ENCODE results near the gene KRT32.
"Not testable (repeated sequence)": the region's sequence is repeated elsewhere in the genome, so short reads cannot be mapped to it uniquely, and the experiment has no call there.

KRT32 gene

GRCh38 chr17:41428591-41429291 lies 38.4 kb downstream of the KRT32 start:
- no peak for TF ChIP-seq CTCF (IDR thresholded peaks at IDR 0.05; ENCODE audit: low read depth, low read length)
- no peak overlapping the region for H3K4me3 ChIP-seq (ENCODE audit: low read depth, low read length)
- in situ Hi-C loops (cut with HindIII; ENCODE audit: low sequenced_read_pairs), result no loop called here
- peak; percentile 40 for DNase-seq (ENCODE audit: low read depth, low spot score)

- in situ Hi-C loops (cut with HindIII; ENCODE audit: low sequenced_read_pairs), result no loop called here
- TF ChIP-seq CTCF (IDR thresholded peaks at IDR 0.05; ENCODE audit: low read depth, low read length), result no peak
Measured at GRCh38 chr17:41424111-41424635, 43.0 kb downstream of the KRT32 start, which contains the start of gene KRT37. Gene KRT37, minus strand, starts transcription at chr17:41424585. Its CDS starts 62 bp downstream, at chr17:41424523.

GRCh38 chr17:41422586-41422985 lies 44.6 kb downstream of the KRT32 start:
- in situ Hi-C loops (cut with HindIII; ENCODE audit: low sequenced_read_pairs); H3K4me3 ChIP-seq (ENCODE audit: low read depth, low read length); DNase-seq (ENCODE audit: low read depth, low spot score): not testable (repeated sequence)

More at GRCh38 chr17:41424111-41424635, 43.0 kb downstream of the KRT32 start, which contains the start of gene KRT37:
- no peak for DNase-seq (ENCODE audit: low read depth, low spot score)
- no peak within 1 kb of the TSS for H3K4me3 ChIP-seq (ENCODE audit: low read depth, low read length)

GRCh38 chr17:41421617-41422016 lies 45.6 kb downstream of the KRT32 start:
- no peak for TF ChIP-seq CTCF (IDR thresholded peaks at IDR 0.05; ENCODE audit: low read depth, low read length)
- DNase-seq (ENCODE audit: low read depth, low spot score), result no peak
- no peak overlapping the region for H3K4me3 ChIP-seq (ENCODE audit: low read depth, low read length)
- in situ Hi-C loops (cut with HindIII; ENCODE audit: low sequenced_read_pairs), result no loop called here

GRCh38 chr17:41421116-41421515 lies 46.1 kb downstream of the KRT32 start:
- no peak for TF ChIP-seq CTCF (IDR thresholded peaks at IDR 0.05; ENCODE audit: low read depth, low read length)
- in situ Hi-C loops (cut with HindIII; ENCODE audit: low sequenced_read_pairs), result no loop called here
- DNase-seq (ENCODE audit: low read depth, low spot score), result no peak
- H3K4me3 ChIP-seq (ENCODE audit: low read depth, low read length), result no peak overlapping the region

GRCh38 chr17:41420134-41420533 lies 47.1 kb downstream of the KRT32 start:
- no peak overlapping the region for H3K4me3 ChIP-seq (ENCODE audit: low read depth, low read length)
- TF ChIP-seq CTCF (IDR thresholded peaks at IDR 0.05; ENCODE audit: low read depth, low read length), result no peak
- no peak for DNase-seq (ENCODE audit: low read depth, low spot score)
- in situ Hi-C loops (cut with HindIII; ENCODE audit: low sequenced_read_pairs), result no loop called here

- TF ChIP-seq CTCF (IDR thresholded peaks at IDR 0.05; ENCODE audit: low read depth, low read length), result no peak
- in situ Hi-C loops (cut with HindIII; ENCODE audit: low sequenced_read_pairs), result no loop called here
- H3K4me3 ChIP-seq (ENCODE audit: low read depth, low read length), result no peak overlapping the region
- DNase-seq (ENCODE audit: low read depth, low spot score), result no peak
Measured at GRCh38 chr17:41419716-41420115, 47.5 kb downstream of the KRT32 start.

Data from astrocyte of the spinal cord (primary cell).